Caco-2 (cell line): ENCODE results near the gene ADARB1. TPM values are rescaled to one million over a fixed set of nuclear protein-coding genes. Genes with fewer than 3 reads are reported as not detected.

ENCODE experiments used
- BruUV-seq: library from RNA; stranded (reverse); fragments of 400-500 nt; replicated peaks from 2 replicates; lab custom pipeline; 2021; lab: Mats Ljungman, UMichigan
- CTCF ChIA-PET: fragments of 300-600 bp; sonication (Branson Sonifier 250); formaldehyde crosslinking; loops from one replicate; lab custom pipeline; 2022; ENCODE audit warnings: antibody characterized with exemption; lab: Charles Lee
- POLR2A ChIA-PET: fragments of 300-600 bp; sonication (Branson Sonifier 250); formaldehyde crosslinking; loops from one replicate; lab custom pipeline; 2022; ENCODE audit warnings: antibody characterized with exemption; lab: Charles Lee
- DNase-seq, 2 experiments: peaks; one replicate each; pipeline versions ENCODE4 v3.0.0 to v3.0.0-alpha.2; 2020 to 2022
- H3K27me3 ChIP-seq: replicated peaks from 2 replicates; pipeline ENCODE4 v1.6.0; 2011; ENCODE audit warnings: low read length; ENCODE audit not compliant: control insufficient read depth, insufficient read depth
- H3K36me3 ChIP-seq: 2 replicates; pipeline ENCODE4 v1.5.1; 2011; ENCODE audit warnings: low read length; ENCODE audit not compliant: control insufficient read depth, insufficient read depth
- H3K4me1 ChIP-seq: fragments of 250-450 bp; sonication (Bioruptor Pico); 2 replicates; pipeline ENCODE4 v1.5.1; 2020; ENCODE audit warnings: mild to moderate bottlenecking
- H3K4me3 ChIP-seq: 2 replicates; pipeline ENCODE4 v1.5.1; 2011; ENCODE audit warnings: low read depth, mild to moderate bottlenecking, control low read depth, low read length
- H3K9me3 ChIP-seq: fragments of 250-450 bp; sonication (Bioruptor Pico); 2 replicates; pipeline ENCODE4 v1.5.1; 2020; ENCODE audit warnings: mild to moderate bottlenecking, moderate library complexity
- H3K27ac Mint-ChIP-seq: one replicate; pipeline ENCODE4 v1.8.0; 2022; ENCODE audit warnings: mixed read lengths; ENCODE audit not compliant: unreplicated experiment
- H3K27me3 Mint-ChIP-seq: one replicate; pipeline ENCODE4 v1.8.0; 2022; ENCODE audit warnings: mixed read lengths; ENCODE audit not compliant: insufficient read depth, unreplicated experiment
- H3K36me3 Mint-ChIP-seq: one replicate; pipeline ENCODE4 v1.8.0; 2022; ENCODE audit warnings: mild to moderate bottlenecking, mixed read lengths; ENCODE audit not compliant: insufficient read depth, unreplicated experiment
- H3K4me1 Mint-ChIP-seq: one replicate; pipeline ENCODE4 v1.8.0; 2022; ENCODE audit warnings: low read depth, mixed read lengths; ENCODE audit not compliant: unreplicated experiment
- H3K4me3 Mint-ChIP-seq: one replicate; pipeline ENCODE4 v1.8.0; 2022; ENCODE audit warnings: mild to moderate bottlenecking, moderate library complexity, mixed read lengths; ENCODE audit not compliant: unreplicated experiment
- H3K9me3 Mint-ChIP-seq: one replicate; pipeline ENCODE4 v1.8.0; 2022; ENCODE audit warnings: mixed read lengths; ENCODE audit not compliant: unreplicated experiment
- intact Hi-C: fragments of 100-400 bp; cut with micrococcal nuclease; formaldehyde crosslinking; loops from one replicate; pipeline ENCODE4 v1.10.0; 2022; ENCODE audit not compliant: unreplicated experiment
- total RNA-seq: library from RNA; stranded (reverse); gene quantifications from 2 replicates; pipeline ENCODE4 v1.2.3, GENCODE V29; 2022
- TF ChIP-seq, protein P1 (sequence below), 2 experiments: fragments of 200-600 bp in 1 of 2; IDR thresholded peaks; 1 replicate in 1 of 2; 2 replicates in 1 of 2; pipeline versions ENCODE4 v1.5.1 to v1.8.0; 2011 to 2022; ENCODE audit warnings: antibody characterized with exemption in 1 of 2, control low read depth in 1 of 2, inconsistent platforms in 1 of 2, low read depth in 1 of 2, low read length in 1 of 2, mild to moderate bottlenecking in 1 of 2, moderate library complexity in 1 of 2; ENCODE audit not compliant: insufficient read depth in 1 of 2, severe bottlenecking in 1 of 2, unreplicated experiment in 1 of 2

Gene ADARB1
- total RNA-seq, 1 experiment from 2014 or later = 25.4 TPM

DNA sequence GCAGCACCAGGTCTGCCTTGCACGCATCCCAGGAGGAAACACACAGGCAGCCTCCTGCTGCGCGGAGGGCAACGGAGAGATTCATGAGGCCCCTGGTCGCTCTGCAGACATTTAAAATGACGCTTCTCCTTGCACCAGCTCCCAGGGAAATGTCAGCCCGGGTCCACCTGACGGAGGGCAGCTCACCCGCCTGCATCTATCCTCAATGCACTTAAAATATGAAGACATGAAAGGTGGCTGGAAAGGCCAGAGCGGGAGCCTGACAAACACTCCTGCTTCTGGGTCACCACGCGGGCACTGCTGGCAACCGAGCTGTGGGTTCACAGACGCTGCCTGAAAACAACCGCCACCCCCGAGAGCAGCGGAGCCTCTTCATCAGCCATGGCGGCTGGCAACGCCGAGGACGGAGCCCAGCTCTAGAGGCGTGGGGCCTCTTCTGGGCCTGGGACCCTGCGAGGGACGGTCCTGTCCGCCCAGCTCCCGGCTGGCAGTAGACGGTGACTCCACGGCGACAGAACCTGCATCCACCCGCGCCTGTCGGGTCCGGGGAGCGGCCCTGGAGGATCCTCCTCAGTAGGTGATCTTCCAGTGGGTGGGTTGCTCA is 190.6 kb downstream of the ADARB1 start:
- Mint-ChIP-seq H3K9me3 (no peaks in the 10 kb centered on the region), H3K27me3 (no peaks in the 10 kb centered on the region), H3K27ac (no peak overlapping the region), H3K36me3 (peaks cover 47% of the 10 kb centered on the region), H3K4me3 (no peak overlapping the region), H3K4me1 (no peaks in the 10 kb centered on the region)
- DNase-seq = no peak
- TF ChIP-seq, protein P1, sequence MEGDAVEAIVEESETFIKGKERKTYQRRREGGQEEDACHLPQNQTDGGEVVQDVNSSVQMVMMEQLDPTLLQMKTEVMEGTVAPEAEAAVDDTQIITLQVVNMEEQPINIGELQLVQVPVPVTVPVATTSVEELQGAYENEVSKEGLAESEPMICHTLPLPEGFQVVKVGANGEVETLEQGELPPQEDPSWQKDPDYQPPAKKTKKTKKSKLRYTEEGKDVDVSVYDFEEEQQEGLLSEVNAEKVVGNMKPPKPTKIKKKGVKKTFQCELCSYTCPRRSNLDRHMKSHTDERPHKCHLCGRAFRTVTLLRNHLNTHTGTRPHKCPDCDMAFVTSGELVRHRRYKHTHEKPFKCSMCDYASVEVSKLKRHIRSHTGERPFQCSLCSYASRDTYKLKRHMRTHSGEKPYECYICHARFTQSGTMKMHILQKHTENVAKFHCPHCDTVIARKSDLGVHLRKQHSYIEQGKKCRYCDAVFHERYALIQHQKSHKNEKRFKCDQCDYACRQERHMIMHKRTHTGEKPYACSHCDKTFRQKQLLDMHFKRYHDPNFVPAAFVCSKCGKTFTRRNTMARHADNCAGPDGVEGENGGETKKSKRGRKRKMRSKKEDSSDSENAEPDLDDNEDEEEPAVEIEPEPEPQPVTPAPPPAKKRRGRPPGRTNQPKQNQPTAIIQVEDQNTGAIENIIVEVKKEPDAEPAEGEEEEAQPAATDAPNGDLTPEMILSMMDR (IDR thresholded peaks at IDR 0.05; ENCODE audit: insufficient read depth in 1 of 2, low read depth in 1 of 2, low read length in 1 of 2, severe bottlenecking in 1 of 2, unreplicated experiment in 1 of 2) = no peak
- H3K27me3 ChIP-seq = no peaks in the 10 kb centered on the region
- no peaks in the 10 kb centered on the region for H3K4me1 ChIP-seq
- intact Hi-C loops = no loop called here
- no TSS peak for BruUV-seq
- H3K9me3 ChIP-seq = no peaks in the 10 kb centered on the region
- H3K36me3 ChIP-seq = no peaks in the 10 kb centered on the region; the same call in 1 of the 2 replicates
- ChIA-PET POLR2A (no interaction called here), CTCF (no interaction called here)
- no peak overlapping the region for H3K4me3 ChIP-seq

DNA sequence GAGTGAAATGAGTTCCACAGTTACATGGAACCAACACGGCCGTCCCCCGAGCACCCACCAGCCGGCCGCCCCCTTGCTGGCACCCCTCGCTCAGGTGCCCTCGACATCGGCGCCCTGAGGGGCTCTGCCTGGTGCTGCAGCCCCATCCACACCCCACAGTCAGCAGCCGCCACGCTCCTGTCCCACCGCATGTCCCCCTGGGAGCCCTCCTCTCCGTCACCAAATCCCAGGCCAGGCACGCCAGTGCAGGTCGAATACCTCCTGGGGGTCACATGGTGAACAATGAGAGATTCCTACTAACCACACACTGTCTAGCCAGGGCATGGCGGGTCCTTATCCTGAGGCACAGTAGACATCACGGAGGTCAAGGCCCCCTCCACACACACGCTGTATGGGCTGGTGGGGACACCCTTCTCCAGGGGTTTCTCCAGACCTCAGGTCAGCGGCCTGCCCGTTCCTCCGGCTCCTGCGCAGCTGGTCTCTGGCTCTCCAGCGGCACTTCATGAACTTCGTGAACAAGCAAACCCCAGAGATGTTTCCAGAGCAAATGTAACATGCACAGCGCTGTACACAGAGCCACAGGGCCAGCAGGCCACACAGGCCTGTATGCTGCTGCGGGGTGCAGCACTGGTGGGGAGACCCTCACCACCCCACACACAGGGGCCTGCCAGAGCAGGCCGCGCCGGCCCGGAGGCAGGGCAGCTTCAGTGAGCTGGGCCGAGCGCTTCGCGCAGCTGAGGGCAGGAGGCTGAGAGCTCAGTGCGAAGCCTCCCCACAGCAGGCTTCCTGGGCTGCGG is 191.5 kb downstream of the ADARB1 start:
- H3K4me1 Mint-ChIP-seq = no peaks in the 10 kb centered on the region
- H3K27me3 ChIP-seq = no peaks in the 10 kb centered on the region
- no TSS peak for BruUV-seq
- ChIA-PET POLR2A (no interaction called here), CTCF (no interaction called here)
- no peak overlapping the region for H3K27ac Mint-ChIP-seq
- peaks cover 47% of the 10 kb centered on the region for H3K36me3 Mint-ChIP-seq
- no peaks in the 10 kb centered on the region for H3K4me1 ChIP-seq
- no peak for DNase-seq
- TF ChIP-seq, protein P1 (IDR thresholded peaks at IDR 0.05; ENCODE audit: insufficient read depth in 1 of 2, low read depth in 1 of 2, low read length in 1 of 2, severe bottlenecking in 1 of 2, unreplicated experiment in 1 of 2) = no peak
- no peaks in the 10 kb centered on the region for H3K9me3 Mint-ChIP-seq
- no peaks in the 10 kb centered on the region; the same call in 1 of the 2 replicates for H3K36me3 ChIP-seq
- no peak overlapping the region for H3K4me3 ChIP-seq
- H3K4me3 Mint-ChIP-seq = no peak overlapping the region
- H3K27me3 Mint-ChIP-seq = no peaks in the 10 kb centered on the region
- H3K9me3 ChIP-seq = no peaks in the 10 kb centered on the region
- intact Hi-C loops = no loop called here

DNA sequence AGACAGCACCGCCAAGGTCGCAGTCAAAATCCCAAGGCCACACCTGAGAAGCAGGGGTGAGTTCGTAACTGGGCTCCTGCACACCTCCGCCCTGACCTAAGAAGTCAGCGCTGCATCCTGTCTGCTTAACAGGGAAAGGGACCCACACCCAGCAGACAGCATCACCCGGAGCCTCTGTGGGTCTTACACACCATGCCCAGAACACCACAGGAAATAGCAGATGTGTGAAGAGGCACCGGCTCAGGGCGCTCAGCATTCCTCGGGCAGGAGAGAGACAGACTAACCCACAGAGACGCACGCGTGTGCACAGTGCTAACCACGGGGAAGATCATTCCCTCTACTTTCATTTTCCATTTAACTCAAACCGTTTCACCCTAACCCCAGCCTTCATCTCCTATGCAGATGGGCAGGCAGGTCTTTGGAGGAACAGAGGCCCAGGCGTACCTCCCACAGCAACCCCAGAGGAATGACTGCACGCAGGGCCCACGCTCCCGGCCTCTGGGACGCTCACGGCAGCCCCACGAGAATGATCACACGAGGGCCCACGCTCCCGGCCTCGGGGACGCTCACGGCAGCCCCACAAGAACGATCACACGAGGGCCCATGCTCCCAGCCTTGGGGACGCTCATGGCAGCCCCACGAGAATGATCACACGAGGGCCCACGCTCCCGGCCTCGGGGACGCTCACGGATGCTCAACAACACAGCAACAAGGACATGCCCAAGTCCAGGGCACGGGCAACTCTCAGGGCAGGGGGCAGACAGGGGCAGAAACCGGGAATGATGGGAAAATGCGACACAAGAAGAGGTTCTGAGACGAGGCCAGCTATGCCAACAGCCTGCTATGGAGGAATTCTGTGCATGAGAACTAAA is 192.4 kb downstream of the ADARB1 start:
- Histone ChIP-seq H3K36me3 (no peaks in the 10 kb centered on the region; the same call in 1 of the 2 replicates), H3K4me1 (no peaks in the 10 kb centered on the region), H3K27me3 (no peaks in the 10 kb centered on the region), H3K9me3 (peaks cover 3% of the 10 kb centered on the region; the same call in 1 of the 2 replicates), H3K4me3 (no peak overlapping the region)
- H3K4me1 Mint-ChIP-seq = no peaks in the 10 kb centered on the region
- intact Hi-C loops = no loop called here
- CTCF ChIA-PET = no interaction called here
- POLR2A ChIA-PET = no interaction called here
- H3K27me3 Mint-ChIP-seq = no peaks in the 10 kb centered on the region
- H3K4me3 Mint-ChIP-seq = no peak overlapping the region
- no TSS peak for BruUV-seq
- DNase-seq = no peak
- TF ChIP-seq, protein P1 (IDR thresholded peaks at IDR 0.05; ENCODE audit: insufficient read depth in 1 of 2, low read depth in 1 of 2, low read length in 1 of 2, severe bottlenecking in 1 of 2, unreplicated experiment in 1 of 2) = no peak
- peaks cover 47% of the 10 kb centered on the region for H3K36me3 Mint-ChIP-seq
- no peak overlapping the region for H3K27ac Mint-ChIP-seq
- H3K9me3 Mint-ChIP-seq = no peaks in the 10 kb centered on the region
